CD4-positive, alpha-beta T cell treated with Interleukin-15 for 1 hour (primary cell): ENCODE data around the gene SLC22A12.
A peak's percentile ranks its signal among the peaks of the same experiment; 100 is the strongest.

ENCODE experiments used
- DNase-seq: peaks from one replicate; pipeline ENCODE4 v3.0.0-alpha.2; 2020

Gene SLC22A12

GRCh38 chr11:64605656-64606585, 14.9 kb downstream of the SLC22A12 start:
- DNase-seq = no peak

DNA sequence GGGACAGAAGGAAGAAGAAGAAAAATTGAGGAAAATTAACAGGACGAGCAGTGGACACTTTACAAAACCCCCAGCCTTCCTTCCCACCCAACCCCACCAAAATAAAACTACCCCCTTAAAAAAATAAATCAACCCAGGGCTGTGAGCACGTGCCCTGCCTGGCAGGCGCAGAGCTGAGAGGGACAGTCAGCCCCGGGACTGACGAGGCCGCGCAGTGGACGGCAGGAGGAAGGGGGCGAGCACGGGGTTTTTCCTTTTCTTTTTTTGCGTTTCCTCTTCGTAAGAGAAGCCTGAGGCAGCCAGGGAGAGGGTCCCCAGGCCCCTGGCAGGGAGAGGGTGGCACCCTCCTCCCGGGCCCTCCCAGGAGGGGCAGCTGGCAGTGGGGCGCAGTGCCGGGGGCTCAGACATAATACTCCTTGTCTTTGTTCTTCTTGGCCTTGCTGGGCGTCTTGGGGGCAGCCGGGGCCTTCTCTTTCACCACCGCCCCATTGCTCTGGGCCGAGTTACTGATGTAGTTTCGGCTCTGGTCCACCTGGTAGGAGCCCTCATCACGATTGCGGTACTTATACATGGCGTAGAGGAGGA, 15.9 kb downstream of the SLC22A12 start:
- no peak for DNase-seq

- DNase-seq = no peak
Measured at GRCh38 chr11:64607381-64607985, 16.5 kb downstream of the SLC22A12 start.

GRCh38 chr11:64608046-64608445, 17.0 kb downstream of the SLC22A12 start:
- DNase-seq = no peak

DNA sequence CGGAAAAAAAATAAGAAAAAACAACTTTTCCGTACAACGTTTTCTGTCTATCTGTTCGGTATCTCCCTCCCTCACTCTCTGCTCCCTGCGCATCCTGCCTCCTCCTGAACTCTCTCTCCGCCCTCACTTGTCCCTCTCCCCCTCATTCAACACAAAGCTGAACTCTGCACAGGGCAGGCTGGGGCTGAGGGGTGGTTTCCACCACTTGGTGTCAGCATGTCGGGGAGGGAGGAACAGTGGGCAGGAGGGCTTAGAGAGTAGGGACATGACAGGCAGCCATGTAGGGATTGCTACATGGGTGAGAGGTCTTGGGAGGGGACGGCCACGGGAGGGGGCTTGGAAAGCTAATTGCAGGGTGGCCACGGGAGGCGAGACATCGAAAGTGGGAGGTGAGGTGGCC, 17.6 kb downstream of the SLC22A12 start:
- DNase-seq = no peak

DNA sequence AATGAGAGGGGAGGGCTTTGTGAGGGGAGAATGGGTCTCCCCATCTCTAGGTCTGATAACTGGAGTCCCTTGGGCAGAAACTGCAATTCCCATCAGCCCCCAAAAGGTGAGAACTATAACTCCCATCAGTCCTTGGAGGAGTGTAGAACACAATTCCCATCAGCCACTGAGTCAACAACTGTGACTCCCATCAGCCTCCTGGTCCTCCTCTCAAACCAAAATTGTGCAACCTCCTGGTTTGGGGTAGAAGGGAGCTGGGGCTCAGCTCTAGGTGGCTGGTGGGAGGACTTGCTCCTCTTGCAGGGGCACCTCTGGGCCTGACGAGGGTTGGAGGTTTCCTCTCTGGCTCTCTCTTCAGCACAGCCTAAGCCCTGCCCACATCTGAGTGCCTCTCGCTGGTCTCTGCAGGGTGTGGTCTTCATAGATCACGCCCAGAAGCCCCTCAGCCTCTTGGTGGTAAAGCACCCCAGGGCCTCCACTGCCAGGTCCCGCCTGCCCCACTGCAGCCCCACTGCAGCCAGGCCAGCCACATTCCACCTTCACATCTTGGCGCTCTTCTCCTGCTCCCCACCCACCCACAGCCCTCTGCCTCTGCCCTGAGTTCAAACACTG, 18.5 kb downstream of the SLC22A12 start:
- no peak for DNase-seq

DNA sequence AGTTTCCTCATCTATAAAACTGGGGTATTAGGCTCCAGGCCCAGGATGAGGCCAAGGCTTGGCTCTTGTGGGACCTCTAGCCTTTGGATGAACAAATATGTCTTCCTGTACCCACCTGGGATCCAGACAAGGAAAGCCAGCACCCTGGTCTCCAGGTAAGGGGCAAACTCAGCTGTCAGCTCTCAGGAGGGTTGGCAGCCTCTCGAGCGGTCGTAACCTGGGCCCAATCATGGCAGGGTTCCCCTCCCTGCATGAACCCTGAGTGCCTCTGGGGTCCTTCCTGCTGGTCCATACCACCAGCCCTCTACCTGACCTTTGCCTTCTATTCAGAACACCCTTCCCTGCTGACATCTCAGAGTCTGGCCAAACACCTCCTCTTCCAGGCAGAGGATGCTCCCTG, 19.6 kb downstream of the SLC22A12 start:
- DNase-seq = no peak

DNA sequence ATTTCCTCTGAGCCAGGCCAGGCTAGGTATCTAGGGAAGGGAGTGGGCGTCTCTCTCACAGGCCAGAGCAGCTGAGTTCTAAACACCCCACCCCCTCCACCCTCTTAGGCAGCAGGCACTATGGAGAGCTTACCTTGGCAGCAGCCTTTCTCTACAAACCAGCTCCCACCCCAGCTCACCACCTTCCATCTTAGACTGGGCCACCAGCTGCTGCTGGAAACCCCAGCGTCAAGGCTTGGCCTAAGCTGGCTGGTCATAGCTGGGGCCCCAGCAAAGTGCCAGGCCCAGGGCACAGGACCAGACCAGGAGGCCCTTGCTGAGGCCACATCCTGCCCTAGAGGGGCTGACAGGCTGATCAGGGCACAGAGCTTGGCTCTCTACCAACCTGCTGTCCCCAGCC, 20.2 kb downstream of the SLC22A12 start:
- no peak for DNase-seq

- no peak for DNase-seq
Measured at GRCh38 chr11:64611869-64612646, 21.0 kb downstream of the SLC22A12 start.

- no peak for DNase-seq
Measured at GRCh38 chr11:64613648-64614047, 22.6 kb downstream of the SLC22A12 start.

DNA sequence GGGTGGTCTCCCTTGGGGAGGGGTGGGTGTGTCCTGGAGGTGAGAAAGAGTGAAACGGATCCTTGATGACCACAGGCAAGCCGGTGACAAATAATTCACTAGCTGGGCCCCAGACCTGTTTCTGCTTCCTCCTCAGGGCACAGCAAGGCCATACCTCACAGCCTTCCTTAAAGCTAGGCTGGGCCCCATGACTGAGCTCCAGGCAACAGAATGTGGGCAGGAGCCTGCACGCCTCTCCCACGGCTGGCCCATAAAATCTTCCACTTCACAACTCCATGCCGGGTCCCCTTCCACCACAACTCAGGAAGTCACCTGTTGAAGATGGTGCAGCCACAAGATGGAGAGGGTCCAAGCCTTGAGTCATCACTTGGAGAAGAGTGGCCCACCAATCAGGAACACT, 23.9 kb downstream of the SLC22A12 start:
- no peak for DNase-seq

GRCh38 chr11:64616817-64617216, 25.8 kb downstream of the SLC22A12 start:
- DNase-seq = no peak

DNA sequence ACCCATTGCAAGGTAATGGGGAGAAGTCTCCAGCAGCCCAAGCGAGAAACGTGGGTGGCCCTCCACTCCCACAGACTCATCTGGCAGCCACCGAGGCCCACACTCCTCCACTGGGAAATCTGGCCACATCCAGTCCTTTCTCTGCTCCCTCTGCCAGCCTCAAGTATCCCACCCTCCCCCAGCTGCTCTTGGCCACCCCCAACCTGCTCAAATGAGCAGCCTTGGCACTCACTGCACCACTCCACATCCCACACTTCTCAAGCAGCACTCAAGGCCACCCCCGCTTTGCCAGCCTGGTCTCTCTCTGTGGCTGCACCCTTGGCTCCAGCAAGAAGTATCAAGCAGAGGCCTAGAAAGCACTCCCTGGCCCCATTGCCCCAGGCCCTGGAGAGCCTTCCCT, 28.2 kb downstream of the SLC22A12 start:
- no peak for DNase-seq

GRCh38 chr11:64619811-64620380, 28.9 kb downstream of the SLC22A12 start:
- no peak for DNase-seq

DNA sequence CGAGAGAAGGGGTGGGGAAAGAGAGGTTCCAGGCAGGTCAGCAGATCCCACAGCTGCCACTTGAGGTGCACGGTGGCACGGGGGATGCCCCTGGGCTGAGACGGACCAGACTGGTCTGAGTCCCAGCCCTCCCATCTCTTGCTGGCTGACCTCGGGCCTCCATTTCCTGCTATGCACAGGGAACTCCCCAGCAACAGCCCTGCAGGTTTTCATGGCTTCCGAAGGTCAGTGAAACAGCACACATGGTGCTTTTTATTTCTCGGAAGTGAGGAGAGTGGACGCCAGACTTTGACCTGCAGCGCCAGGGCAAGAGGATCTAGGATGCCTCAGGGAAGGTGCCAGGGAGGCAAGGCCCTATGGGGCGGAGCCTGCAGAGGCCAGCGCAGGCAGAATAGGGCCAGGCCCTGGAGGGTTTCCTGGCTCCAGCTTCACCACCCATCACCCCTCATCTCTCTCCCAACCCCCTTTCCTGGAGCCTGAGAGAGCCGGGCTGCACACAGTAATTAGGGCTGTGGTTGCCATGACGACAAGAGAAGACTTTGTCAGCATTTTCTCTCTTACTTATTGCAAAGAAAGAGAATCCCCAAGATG, 29.5 kb downstream of the SLC22A12 start:
- no peak for DNase-seq

GRCh38 chr11:64621283-64622019, 30.4 kb downstream of the SLC22A12 start:
- no peak for DNase-seq

GRCh38 chr11:64622681-64623080, 31.7 kb downstream of the SLC22A12 start:
- DNase-seq = no peak

DNA sequence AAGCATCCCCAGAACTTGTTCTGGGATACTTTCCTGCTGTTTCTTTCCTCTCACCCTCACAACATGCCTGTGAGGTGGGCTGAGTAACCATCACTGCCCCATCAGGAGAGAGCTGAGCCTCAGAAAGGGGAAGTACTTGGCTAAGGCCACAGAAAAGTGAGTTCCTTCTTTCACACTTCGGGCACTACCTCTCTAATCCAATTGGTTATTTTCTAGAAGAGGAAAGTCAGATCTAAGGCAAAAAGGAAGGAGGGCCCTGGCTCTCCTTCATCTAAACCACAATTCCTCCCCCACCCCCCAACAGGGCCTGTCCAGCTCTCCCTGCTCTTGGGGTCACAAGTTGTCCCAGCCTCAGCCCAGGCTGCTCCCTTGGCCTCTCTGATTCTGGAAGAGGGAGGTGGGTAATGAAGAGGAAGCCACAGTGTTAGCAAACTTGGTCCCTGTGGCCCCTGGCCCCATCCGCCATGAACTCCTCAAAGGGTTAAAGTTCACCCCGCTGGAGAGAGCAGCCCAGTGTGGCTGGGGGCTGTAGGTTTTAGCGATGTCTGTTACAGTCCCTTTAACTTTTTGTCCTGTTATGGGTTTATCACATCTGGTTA, 34.0 kb downstream of the SLC22A12 start:
- peak; percentile 33 for DNase-seq

DNA sequence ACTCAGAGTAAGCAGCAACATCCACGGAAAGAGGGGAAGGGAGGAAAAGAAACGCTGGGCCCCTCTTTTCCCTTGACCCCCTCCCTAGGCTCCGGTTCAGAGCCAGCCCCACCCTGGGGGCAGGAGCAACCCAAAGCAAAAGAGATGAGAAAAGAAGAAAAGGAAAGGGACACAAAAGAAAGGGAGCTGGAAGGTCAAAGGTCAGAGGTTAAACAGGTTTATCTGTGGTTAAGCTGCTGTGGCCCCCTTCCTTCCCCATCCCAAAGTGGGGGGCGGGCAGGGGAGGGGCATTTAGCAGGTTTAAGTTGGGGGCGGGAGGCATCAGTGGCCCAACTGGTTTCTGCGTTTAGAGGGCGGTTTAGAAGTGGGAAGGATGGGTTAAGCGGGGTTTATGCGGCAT, 35.6 kb downstream of the SLC22A12 start:
- no peak for DNase-seq

DNA sequence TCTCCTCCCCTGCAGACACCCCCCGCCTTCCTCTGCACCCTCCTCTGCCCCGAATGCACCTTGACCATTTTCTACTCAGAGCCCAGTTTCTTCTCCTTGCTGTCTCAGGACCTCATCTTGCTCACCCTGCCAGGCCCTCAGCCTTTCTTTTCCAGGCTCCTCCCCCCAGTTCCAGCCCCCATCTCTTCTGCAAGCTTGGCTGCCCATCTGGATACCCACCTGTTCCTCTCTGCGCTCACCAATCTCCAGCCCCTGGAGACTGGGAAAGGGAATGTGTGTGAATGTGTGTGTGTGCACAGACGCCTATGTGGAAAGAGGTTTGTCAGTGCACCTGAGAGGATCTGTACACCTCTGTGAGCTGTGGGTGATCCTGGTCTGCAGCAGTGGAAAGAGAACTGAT, 36.4 kb downstream of the SLC22A12 start:
- DNase-seq = no peak

- DNase-seq = no peak
Measured at GRCh38 chr11:64628596-64628995, 37.6 kb downstream of the SLC22A12 start.
